NCI-H2227 (cell line): ENCODE measurements around the gene NHSL2.

Experiments used
- DNase-seq: peaks from one replicate; lab custom pipeline; 2025; ENCODE audit not compliant: unreplicated experiment; lab: John Stamatoyannopoulos, UW

NHSL2 gene

GRCh38 chrX:72060921-72061490 lies 150.4 kb downstream of the NHSL2 start:
- DNase-seq: no peak

GRCh38 chrX:72062916-72063315 lies 152.3 kb downstream of the NHSL2 start:
- no peak for DNase-seq

GRCh38 chrX:72069350-72070160 lies 158.9 kb downstream of the NHSL2 start:
- DNase-seq: no peak

GRCh38 chrX:72071213-72071612 lies 160.6 kb downstream of the NHSL2 start:
- no peak for DNase-seq

- DNase-seq: no peak
These were observed 163.0 kb downstream of the NHSL2 start for GRCh38 chrX:72073633-72074032.

GRCh38 chrX:72078411-72078810 lies 167.8 kb downstream of the NHSL2 start:
- DNase-seq: no peak

GRCh38 chrX:72079607-72080006 lies 169.0 kb downstream of the NHSL2 start:
- DNase-seq: no peak

- DNase-seq: no peak
These were observed 169.5 kb downstream of the NHSL2 start for GRCh38 chrX:72080150-72080549.

- DNase-seq: no peak
These were observed 170.2 kb downstream of the NHSL2 start for GRCh38 chrX:72080800-72081199.

GRCh38 chrX:72081605-72082320 lies 171.1 kb downstream of the NHSL2 start:
- DNase-seq: peak; percentile 71

- no peak for DNase-seq
These were observed 172.6 kb downstream of the NHSL2 start for GRCh38 chrX:72083291-72083690.

- DNase-seq: no peak
These were observed 173.5 kb downstream of the NHSL2 start for GRCh38 chrX:72084114-72084513.

- no peak for DNase-seq
These were observed 176.3 kb downstream of the NHSL2 start for GRCh38 chrX:72086995-72087394.

GRCh38 chrX:72088761-72089160 lies 178.1 kb downstream of the NHSL2 start:
- no peak for DNase-seq

GRCh38 chrX:72089254-72089653 lies 178.6 kb downstream of the NHSL2 start:
- DNase-seq: no peak

- DNase-seq: peak; percentile 92
These were observed 184.2 kb downstream of the NHSL2 start for GRCh38 chrX:72094894-72095293.

- no peak for DNase-seq
These were observed 184.7 kb downstream of the NHSL2 start for GRCh38 chrX:72095370-72095769.

GRCh38 chrX:72097098-72097497 lies 186.5 kb downstream of the NHSL2 start:
- DNase-seq: no peak

GRCh38 chrX:72100051-72100755 lies 189.6 kb downstream of the NHSL2 start:
- no peak for DNase-seq

GRCh38 chrX:72100824-72101351 lies 190.2 kb downstream of the NHSL2 start:
- DNase-seq: no peak

- DNase-seq: no peak
These were observed 191.0 kb downstream of the NHSL2 start for GRCh38 chrX:72101597-72102037.
